Measurements from ENCODE around the gene HCN2.
"Not testable (repeated sequence)": the region's sequence is repeated elsewhere in the genome, so short reads cannot be mapped to it uniquely, and the experiment has no call there.

HCN2 gene

GRCh38 chr19:588093-588740 lies 1.5 kb upstream of the HCN2 start:
- peak; percentile 43 for DNase-seq

- DNase-seq, result peak; percentile 15
These were observed 664 bp upstream of the HCN2 start for GRCh38 chr19:588741-589692.

GRCh38 chr19:590396-590745 lies 690 bp downstream of the HCN2 start:
- DNase-seq, result no peak

GRCh38 chr19:590750-591098 lies 1.0 kb downstream of the HCN2 start:
- no peak for DNase-seq

- no peak for DNase-seq
These were observed 1.6 kb downstream of the HCN2 start for GRCh38 chr19:591099-591958.

DNA sequence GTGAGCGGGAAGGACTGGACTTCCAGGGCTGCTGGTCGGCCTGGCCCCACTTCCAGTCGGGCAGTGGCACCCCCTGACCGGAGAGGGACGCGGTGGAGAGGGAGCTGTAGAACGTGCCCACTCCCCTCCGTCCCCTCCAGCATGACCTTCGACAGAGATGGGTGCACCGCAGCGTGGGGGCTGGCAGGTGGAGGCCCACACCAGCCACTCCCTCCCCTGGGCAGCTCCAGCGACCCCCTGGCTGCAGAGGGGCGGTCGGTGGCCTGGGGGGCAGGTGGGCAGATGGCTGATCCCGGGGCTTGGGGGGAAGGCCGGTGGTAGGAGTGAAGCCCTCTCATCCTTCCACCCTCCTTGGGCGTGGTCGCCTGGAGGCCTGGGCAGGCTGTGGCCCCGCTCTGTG lies 2.4 kb downstream of the HCN2 start:
- DNase-seq, result no peak

GRCh38 chr19:593055-593454 lies 3.4 kb downstream of the HCN2 start:
- DNase-seq, result no peak

DNA sequence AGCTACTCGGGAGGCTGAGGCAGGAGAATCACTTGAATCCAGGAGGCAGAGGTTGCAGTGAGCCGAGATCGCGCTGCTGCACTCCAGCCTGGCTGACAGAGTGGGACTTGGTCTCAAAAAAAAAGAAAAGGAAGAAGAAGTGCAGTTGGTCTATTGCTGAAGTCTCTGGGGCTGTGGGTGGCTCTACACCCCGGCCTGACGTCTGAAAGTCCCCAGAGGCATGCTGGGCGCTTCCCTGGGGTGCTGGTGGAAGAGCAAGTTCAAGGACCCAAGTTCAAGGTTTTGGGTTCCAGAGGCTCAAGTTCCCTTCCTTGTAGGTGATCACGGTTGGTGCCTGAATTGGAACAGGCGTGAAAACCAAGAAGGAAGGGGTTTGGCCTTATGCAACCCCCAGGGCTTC lies 3.8 kb downstream of the HCN2 start:
- no peak for DNase-seq

DNA sequence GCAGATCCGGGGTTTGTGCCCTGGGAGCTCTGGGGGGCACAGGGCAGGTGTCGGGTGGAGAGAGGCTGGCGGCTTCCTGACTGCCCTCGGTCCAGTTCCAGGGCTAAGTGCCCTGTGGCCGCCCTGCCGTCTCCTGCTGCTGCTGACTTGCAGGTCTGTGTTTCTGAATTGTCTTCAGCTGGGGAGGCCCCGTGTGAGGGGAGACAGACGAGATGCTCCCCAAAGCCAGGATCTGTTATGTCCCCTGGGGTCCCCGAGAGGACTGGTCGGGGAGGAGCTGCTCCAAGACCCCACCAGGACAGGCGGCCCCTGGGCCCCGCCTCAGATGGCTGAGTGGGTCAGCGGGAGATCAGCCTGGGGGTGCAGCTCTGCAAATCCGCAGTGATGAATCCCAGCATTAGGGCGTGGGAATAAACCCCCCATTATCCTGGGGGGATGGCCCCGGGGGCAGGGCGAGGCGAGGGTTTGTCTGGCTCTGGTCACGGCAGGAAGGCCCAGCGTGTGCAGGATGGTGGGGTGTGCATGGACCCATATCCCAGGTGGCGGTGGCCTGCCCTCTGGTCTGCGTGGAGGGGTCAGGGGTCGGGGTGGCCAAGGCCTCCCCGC lies 4.7 kb downstream of the HCN2 start:
- DNase-seq, result no peak

- DNase-seq, result no peak
These were observed 5.9 kb downstream of the HCN2 start for GRCh38 chr19:595326-596262.

DNA sequence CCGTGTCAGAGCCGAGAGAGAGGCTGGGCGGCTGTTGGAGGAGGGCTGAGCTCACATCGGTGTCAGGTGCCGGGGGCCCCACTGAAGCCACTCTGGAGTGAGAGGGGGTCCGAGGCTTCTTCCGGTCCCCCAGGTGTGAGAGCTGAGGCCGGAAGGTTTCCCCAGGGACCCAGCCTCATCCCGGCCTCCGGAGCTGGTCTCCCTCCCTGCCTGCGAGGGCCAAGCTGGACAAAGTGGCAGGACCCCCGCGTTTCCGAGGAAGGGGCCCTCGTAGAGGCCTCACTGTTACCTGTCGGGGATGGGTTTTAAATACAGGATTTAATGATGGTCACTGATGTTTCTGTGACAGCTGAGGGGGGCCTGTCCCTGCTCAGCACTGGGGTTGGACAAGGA lies 6.6 kb downstream of the HCN2 start:
- no peak for DNase-seq

GRCh38 chr19:597406-598315 lies 8.0 kb downstream of the HCN2 start:
- no peak for DNase-seq

- DNase-seq, result no peak
These were observed 11.6 kb downstream of the HCN2 start for GRCh38 chr19:601310-601709.

GRCh38 chr19:601790-602189 lies 12.1 kb downstream of the HCN2 start:
- DNase-seq, result no peak

GRCh38 chr19:602391-603301 lies 13.0 kb downstream of the HCN2 start:
- DNase-seq, result no peak

DNA sequence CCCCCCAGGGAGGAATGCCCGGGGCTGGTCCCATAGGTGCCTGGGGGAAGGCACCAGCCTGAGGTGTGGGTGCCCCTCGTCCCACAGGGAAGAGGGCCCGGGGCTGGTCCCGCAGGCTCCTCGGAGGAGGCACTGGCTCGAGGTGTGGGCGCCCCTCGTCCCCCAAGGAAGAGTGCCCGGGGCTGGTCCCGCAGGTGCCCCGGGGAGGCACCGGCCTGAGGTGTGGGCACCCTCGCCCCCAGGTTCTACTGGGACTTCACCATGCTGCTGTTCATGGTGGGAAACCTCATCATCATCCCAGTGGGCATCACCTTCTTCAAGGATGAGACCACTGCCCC lies 13.6 kb downstream of the HCN2 start:
- DNase-seq, result not testable (repeated sequence)

DNA sequence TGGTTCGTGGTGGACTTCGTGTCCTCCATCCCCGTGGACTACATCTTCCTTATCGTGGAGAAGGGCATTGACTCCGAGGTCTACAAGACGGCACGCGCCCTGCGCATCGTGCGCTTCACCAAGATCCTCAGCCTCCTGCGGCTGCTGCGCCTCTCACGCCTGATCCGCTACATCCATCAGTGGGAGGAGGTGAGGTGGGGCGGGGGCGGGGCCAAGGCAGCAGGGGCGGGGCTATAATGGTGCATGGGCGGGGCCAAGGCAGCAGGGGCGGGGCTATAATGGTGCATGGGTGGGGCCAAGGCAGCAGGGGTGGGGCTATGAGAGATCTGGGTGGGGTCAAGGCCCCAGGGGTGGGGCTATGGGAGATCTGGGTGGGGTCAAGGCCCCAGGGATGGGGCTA lies 14.1 kb downstream of the HCN2 start:
- DNase-seq, result not testable (repeated sequence)

- peak; percentile 35 for DNase-seq
These were observed 14.7 kb downstream of the HCN2 start for GRCh38 chr19:604355-604754.

GRCh38 chr19:605061-605971 lies 15.6 kb downstream of the HCN2 start:
- DNase-seq, result not testable (repeated sequence)

Data from NCI-H526 treated with DMSO at 0.1 percent for 48 hours (cell line).